ENCODE results near the gene STARD13. TPM values are rescaled to one million over a fixed set of nuclear protein-coding genes. Genes with fewer than 3 reads are reported as not detected.

The STARD13 gene
- total and polyA plus RNA-seq, 4 donors: 2.7 to 15.3 (median 5.7) TPM

DNA sequence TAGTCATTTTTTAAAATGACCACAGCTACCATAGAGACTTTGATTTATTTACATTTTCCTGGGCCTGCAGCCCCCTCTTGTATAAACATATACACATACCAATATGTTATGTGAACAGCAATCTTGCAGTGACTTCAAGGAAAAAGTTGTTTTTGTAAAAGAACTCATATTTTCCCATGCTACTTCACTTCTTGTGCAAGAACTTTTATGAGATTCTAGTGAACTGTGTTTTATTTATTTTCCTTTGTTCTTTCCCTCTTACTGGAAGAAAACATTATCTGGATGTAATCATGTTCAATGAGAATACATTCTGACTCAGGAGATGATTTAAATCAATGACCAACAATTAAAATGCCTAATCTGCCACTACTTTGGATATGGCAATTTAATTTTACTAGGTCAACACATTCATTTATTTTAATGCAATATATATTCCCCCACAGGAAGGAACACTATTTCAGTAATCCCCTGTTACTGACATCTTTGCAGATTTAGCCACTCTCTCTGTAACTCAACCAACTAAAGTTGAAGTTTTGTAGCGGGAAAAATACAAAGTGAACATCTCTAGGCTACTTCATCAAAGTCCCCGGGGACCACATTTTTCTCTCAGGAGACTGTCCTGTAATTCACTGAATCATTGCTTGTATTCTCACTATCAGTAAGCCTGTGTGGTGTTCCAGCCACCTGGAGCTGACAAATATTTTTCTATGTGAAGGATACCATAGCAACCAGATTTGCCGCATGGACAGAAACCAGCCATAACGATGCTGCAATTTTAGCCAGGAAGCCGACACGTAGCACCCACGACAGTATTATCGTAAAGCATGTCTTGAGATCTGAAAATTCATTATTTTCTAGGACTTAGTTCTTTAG, 90.5 kb downstream of the STARD13 start:
- no peak for DNase-seq (ENCODE audit: low spot score)
- H3K27ac ChIP-seq (ENCODE audit: low read depth in 1 of 2, low read length in 2 of 2): no peak overlapping the region

GRCh38 chr13:33193428-33193974, 92.1 kb downstream of the STARD13 start:
- H3K4me3 ChIP-seq (ENCODE audit: low read depth in 1 of 3, low read length in 3 of 3): no peak overlapping the region
- H3K9ac ChIP-seq (ENCODE audit: low read depth in 1 of 2, low read length in 2 of 2): no peak overlapping the region
- TF ChIP-seq NR2F2 (IDR thresholded peaks at IDR 0.05) (no peak), TAF1 (conservative IDR thresholded peaks at IDR 0.05) (no peak), HNF4G (IDR thresholded peaks at IDR 0.05) (no peak), JUND (IDR thresholded peaks at IDR 0.05) (no peak), RXRA (IDR thresholded peaks at IDR 0.05) (no peak), YY1 (IDR thresholded peaks at IDR 0.05) (no peak), MAX (IDR thresholded peaks at IDR 0.05) (no peak), EGR1 (IDR thresholded peaks at IDR 0.05; ENCODE audit: low read depth in 2 of 2) (no peak), GABPA (IDR thresholded peaks at IDR 0.05 in 1 of 2, conservative IDR thresholded peaks at IDR 0.05 in 1 of 2) (no peak), FOXA1 (IDR thresholded peaks at IDR 0.05) (no peak)
- TF ChIP-seq, protein P1, sequence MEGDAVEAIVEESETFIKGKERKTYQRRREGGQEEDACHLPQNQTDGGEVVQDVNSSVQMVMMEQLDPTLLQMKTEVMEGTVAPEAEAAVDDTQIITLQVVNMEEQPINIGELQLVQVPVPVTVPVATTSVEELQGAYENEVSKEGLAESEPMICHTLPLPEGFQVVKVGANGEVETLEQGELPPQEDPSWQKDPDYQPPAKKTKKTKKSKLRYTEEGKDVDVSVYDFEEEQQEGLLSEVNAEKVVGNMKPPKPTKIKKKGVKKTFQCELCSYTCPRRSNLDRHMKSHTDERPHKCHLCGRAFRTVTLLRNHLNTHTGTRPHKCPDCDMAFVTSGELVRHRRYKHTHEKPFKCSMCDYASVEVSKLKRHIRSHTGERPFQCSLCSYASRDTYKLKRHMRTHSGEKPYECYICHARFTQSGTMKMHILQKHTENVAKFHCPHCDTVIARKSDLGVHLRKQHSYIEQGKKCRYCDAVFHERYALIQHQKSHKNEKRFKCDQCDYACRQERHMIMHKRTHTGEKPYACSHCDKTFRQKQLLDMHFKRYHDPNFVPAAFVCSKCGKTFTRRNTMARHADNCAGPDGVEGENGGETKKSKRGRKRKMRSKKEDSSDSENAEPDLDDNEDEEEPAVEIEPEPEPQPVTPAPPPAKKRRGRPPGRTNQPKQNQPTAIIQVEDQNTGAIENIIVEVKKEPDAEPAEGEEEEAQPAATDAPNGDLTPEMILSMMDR (IDR thresholded peaks at IDR 0.05; ENCODE audit: low read depth, low read length, missing input control): no peak
- TF ChIP-seq, protein P2, sequence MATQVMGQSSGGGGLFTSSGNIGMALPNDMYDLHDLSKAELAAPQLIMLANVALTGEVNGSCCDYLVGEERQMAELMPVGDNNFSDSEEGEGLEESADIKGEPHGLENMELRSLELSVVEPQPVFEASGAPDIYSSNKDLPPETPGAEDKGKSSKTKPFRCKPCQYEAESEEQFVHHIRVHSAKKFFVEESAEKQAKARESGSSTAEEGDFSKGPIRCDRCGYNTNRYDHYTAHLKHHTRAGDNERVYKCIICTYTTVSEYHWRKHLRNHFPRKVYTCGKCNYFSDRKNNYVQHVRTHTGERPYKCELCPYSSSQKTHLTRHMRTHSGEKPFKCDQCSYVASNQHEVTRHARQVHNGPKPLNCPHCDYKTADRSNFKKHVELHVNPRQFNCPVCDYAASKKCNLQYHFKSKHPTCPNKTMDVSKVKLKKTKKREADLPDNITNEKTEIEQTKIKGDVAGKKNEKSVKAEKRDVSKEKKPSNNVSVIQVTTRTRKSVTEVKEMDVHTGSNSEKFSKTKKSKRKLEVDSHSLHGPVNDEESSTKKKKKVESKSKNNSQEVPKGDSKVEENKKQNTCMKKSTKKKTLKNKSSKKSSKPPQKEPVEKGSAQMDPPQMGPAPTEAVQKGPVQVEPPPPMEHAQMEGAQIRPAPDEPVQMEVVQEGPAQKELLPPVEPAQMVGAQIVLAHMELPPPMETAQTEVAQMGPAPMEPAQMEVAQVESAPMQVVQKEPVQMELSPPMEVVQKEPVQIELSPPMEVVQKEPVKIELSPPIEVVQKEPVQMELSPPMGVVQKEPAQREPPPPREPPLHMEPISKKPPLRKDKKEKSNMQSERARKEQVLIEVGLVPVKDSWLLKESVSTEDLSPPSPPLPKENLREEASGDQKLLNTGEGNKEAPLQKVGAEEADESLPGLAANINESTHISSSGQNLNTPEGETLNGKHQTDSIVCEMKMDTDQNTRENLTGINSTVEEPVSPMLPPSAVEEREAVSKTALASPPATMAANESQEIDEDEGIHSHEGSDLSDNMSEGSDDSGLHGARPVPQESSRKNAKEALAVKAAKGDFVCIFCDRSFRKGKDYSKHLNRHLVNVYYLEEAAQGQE (IDR thresholded peaks at IDR 0.05): no peak
- WGBS: 79% methylated on average over 7 of the region's 7 CpGs
- H3K9me3 ChIP-seq (ENCODE audit: control insufficient read depth in 4 of 4, low read length in 3 of 4): no peaks in the 10 kb centered on the region
- H3K36me3 ChIP-seq (ENCODE audit: control insufficient read depth in 4 of 4, insufficient read depth in 3 of 4, low read depth in 1 of 4, low read length in 3 of 4): peaks cover 0 to 2% (median 0%) of the 10 kb centered on the region in 4 donors
- H3K27ac ChIP-seq (ENCODE audit: low read depth in 1 of 2, low read length in 2 of 2): no peak overlapping the region
- DNase-seq (ENCODE audit: low spot score): no peak
- H3K4me1 ChIP-seq (ENCODE audit: control insufficient read depth in 4 of 4, insufficient read depth in 4 of 4, low read length in 3 of 4): peaks cover 0 to 2% (median 0%) of the 10 kb centered on the region in 4 donors
- H3K27me3 ChIP-seq (ENCODE audit: control insufficient read depth in 4 of 4, insufficient read depth in 4 of 4, low read length in 3 of 4): no peaks in the 10 kb centered on the region

More for the DNA sequence above, 90.5 kb downstream of the STARD13 start:
- no peak for TF ChIP-seq HNF4G (IDR thresholded peaks at IDR 0.05)
- TF ChIP-seq YY1 (IDR thresholded peaks at IDR 0.05): no peak
- TF ChIP-seq HNF4A (conservative IDR thresholded peaks at IDR 0.05): no peak
- no peak for TF ChIP-seq NR2F2 (IDR thresholded peaks at IDR 0.05)
- no peaks in the 10 kb centered on the region for H3K27me3 ChIP-seq (ENCODE audit: control insufficient read depth in 4 of 4, insufficient read depth in 4 of 4, low read length in 3 of 4)
- peaks cover 0 to 3% (median 0%) of the 10 kb centered on the region in 4 donors for H3K36me3 ChIP-seq (ENCODE audit: control insufficient read depth in 4 of 4, insufficient read depth in 3 of 4, low read depth in 1 of 4, low read length in 3 of 4)
- no peak overlapping the region for H3K9ac ChIP-seq (ENCODE audit: low read depth in 1 of 2, low read length in 2 of 2)
- H3K9me3 ChIP-seq (ENCODE audit: control insufficient read depth in 4 of 4, low read length in 3 of 4): no peaks in the 10 kb centered on the region
- peaks cover 0 to 3% (median 0%) of the 10 kb centered on the region in 4 donors for H3K4me1 ChIP-seq (ENCODE audit: control insufficient read depth in 4 of 4, insufficient read depth in 4 of 4, low read length in 3 of 4)
- H3K4me3 ChIP-seq (ENCODE audit: low read depth in 1 of 3, low read length in 3 of 3): no peak overlapping the region
- 80% methylated on average over 8 of the region's 8 CpGs for WGBS

Data from liver (tissue), 9 donors.